HG02943 (cell line): ENCODE results near the gene PCDHGA11.
"Not testable (repeated sequence)": the region's sequence is repeated elsewhere in the genome, so short reads cannot be mapped to it uniquely, and the experiment has no call there.

Experiments
- ATAC-seq: cut with Tn5 transposase; IDR thresholded peaks from one replicate; pipeline ENCODE4 v1.9.1; 2021; ENCODE audit warnings: mild to moderate bottlenecking, low read depth, moderate library complexity; ENCODE audit not compliant: unreplicated experiment

PCDHGA11 gene

DNA sequence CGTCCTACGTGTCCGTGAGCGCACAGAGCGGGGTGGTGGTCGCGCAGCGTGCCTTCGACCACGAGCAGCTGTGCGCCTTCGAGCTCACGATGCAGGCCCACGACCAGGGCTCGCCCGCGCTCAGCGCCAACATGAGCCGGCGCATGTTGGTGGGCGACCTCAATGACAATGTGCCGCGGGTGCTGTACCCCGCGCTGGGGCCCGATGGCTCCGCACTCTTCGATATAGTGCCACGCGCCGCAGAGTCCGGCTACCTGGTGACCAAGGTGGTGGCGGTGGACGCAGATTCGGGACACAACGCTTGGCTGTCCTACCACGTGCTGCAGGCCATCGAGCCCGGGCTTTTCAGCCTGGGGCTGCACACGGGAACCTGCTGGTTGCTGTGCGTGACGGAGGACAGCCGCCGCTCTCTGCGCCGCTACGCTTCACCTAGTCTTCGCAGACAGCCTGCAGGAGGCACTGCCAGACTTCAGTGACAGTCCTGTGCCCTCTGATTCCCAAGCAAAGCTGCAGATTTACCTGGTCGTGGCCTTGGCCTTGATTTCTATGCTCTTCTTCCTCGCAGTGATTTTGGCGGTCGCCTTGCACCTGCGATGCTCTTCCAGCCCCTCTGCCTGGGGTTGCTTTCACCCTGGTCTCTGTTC, 7.1 kb downstream of the PCDHGA11 start:
- ATAC-seq: no peak

- peak; percentile 66 for ATAC-seq
Observed at GRCh38 chr5:141430332-141431113, 9.7 kb downstream of the PCDHGA11 start, which contains the start of gene PCDHGA12. TSS of gene PCDHGA12 (plus strand) at chr5:141430507. CDS start at chr5:141430760, 253 bp downstream.

DNA sequence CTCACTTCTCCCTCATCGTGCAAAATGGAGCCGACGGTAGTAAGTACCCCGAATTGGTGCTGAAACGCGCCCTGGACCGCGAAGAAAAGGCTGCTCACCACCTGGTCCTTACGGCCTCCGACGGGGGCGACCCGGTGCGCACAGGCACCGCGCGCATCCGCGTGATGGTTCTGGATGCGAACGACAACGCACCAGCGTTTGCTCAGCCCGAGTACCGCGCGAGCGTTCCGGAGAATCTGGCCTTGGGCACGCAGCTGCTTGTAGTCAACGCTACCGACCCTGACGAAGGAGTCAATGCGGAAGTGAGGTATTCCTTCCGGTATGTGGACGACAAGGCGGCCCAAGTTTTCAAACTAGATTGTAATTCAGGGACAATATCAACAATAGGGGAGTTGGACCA, 10.4 kb downstream of the PCDHGA11 start:
- ATAC-seq: peak; percentile 42

DNA sequence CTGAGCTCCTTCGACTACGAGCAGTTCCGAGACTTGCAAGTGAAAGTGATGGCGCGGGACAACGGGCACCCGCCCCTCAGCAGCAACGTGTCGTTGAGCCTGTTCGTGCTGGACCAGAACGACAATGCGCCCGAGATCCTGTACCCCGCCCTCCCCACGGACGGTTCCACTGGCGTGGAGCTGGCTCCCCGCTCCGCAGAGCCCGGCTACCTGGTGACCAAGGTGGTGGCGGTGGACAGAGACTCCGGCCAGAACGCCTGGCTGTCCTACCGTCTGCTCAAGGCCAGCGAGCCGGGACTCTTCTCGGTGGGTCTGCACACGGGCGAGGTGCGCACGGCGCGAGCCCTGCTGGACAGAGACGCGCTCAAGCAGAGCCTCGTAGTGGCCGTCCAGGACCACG, 11.5 kb downstream of the PCDHGA11 start:
- ATAC-seq: not testable (repeated sequence)

DNA sequence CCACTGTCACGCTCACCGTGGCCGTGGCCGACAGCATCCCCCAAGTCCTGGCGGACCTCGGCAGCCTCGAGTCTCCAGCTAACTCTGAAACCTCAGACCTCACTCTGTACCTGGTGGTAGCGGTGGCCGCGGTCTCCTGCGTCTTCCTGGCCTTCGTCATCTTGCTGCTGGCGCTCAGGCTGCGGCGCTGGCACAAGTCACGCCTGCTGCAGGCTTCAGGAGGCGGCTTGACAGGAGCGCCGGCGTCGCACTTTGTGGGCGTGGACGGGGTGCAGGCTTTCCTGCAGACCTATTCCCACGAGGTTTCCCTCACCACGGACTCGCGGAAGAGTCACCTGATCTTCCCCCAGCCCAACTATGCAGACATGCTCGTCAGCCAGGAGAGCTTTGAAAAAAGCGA, 11.9 kb downstream of the PCDHGA11 start:
- ATAC-seq: not testable (repeated sequence)

- ATAC-seq: no peak
Observed at GRCh38 chr5:141434006-141434405, 13.2 kb downstream of the PCDHGA11 start.

DNA sequence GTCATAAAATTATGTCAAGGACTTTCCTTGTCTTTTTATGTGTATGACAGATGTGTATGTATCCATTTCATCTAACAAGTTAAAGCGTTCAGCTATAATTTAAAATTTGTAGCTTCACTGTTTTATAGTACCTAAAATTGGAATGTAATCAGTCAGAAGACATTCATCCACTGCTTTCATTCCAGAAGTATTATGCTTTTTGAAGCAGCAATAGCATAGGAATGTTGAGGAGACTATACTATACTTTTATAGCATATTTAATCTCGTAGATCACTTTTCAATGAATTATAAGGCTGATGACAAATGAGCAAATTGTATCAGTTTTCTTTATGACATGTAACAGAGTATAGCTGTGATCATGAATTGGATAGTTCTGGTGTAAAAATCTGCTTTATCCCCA, 16.4 kb downstream of the PCDHGA11 start:
- no peak for ATAC-seq

GRCh38 chr5:141439411-141440141, 18.7 kb downstream of the PCDHGA11 start:
- no peak for ATAC-seq

- no peak for ATAC-seq
Observed at GRCh38 chr5:141440341-141440740, 19.5 kb downstream of the PCDHGA11 start.

DNA sequence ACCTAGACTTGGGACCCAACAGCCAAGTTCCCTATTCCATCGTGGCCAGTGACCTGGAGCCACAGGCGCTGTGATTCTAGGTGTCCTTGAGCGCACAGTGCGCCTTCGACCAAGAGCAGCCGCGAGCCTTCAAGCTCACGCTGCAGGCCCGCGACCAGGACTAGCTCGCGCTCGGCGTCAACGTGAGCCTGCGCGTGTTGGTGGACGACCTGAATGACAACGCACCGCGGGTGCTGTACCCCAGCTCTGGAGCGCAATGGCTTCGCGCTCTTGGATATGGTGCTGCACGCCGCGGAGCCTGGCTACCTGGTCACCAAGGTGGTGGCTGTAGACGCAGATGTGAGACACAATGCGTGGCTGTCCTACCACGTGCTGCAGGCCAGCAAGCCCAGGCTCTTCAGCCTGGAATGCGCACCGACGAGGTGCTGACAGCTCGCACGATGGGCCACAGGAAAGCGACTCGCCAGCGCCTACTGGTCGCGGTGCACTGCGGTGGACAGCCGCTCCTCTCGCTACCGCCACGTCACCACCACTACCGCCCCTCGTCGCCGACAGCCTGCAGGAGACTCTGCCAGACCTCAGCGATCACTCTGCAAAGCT, 20.8 kb downstream of the PCDHGA11 start:
- ATAC-seq: no peak

DNA sequence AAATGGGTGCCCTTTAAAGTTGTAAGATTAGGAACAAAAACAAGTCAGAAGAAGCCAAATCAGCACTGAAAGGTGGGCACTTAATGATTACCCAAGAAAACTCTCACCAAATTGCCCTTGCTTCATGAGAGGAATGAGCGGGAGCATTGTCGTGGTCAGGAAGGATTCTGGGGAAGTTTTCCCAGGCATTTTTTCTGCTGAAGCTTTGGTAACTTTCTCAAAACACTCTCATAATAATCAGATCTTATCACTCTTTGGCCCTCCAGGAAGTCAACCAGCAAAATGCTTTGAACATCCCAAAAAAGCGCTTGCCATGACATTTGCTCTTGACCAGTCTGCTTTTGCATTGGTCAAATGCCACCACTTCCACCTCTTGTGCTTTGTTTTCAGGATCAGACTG, 44.5 kb downstream of the PCDHGA11 start:
- no peak for ATAC-seq
